H9 (cell line): Measurements from ENCODE around the gene DLEC1. TPM values are rescaled to one million over a fixed set of nuclear protein-coding genes. Genes with fewer than 3 reads are reported as not detected.

Experiments
- DNase-seq: peaks from one replicate; pipeline ENCODE4 v3.0.0-alpha.2; 2017
- H2AFZ ChIP-seq: one replicate; pipeline ENCODE4 v1.6.1; 2013; ENCODE audit warnings: mild to moderate bottlenecking, low read length, control low read depth, moderate library complexity
- H2AK5ac ChIP-seq: 2 replicates; pipeline ENCODE4 v1.6.1; 2013; ENCODE audit warnings: low read length, control low read depth, mixed read lengths; ENCODE audit not compliant: insufficient read length
- H2BK120ac ChIP-seq: one replicate; pipeline ENCODE4 v1.6.1; 2013; ENCODE audit warnings: low read depth, mild to moderate bottlenecking, low read length, control low read depth, inconsistent platforms; ENCODE audit not compliant: poor library complexity, severe bottlenecking
- H2BK12ac ChIP-seq: 2 replicates; pipeline ENCODE4 v1.6.1; 2013; ENCODE audit warnings: low read length, control low read depth, mixed read lengths, low read depth; ENCODE audit not compliant: insufficient read length
- H2BK15ac ChIP-seq: 2 replicates; pipeline ENCODE4 v1.6.1; 2013; ENCODE audit warnings: low read depth, low read length, control low read depth
- H2BK20ac ChIP-seq: one replicate; pipeline ENCODE4 v1.6.1; 2013; ENCODE audit warnings: low read depth, mild to moderate bottlenecking, low read length, control low read depth, inconsistent platforms; ENCODE audit not compliant: poor library complexity, severe bottlenecking
- H2BK5ac ChIP-seq: 2 replicates; pipeline ENCODE4 v1.6.1; 2013; ENCODE audit warnings: low read length, control low read depth, mixed read lengths; ENCODE audit not compliant: insufficient read length
- H3K14ac ChIP-seq: 2 replicates; pipeline ENCODE4 v1.6.1; 2013; ENCODE audit warnings: low read length, control low read depth; ENCODE audit not compliant: insufficient read depth
- H3K18ac ChIP-seq: 2 replicates; pipeline ENCODE4 v1.6.1; 2013; ENCODE audit warnings: low read depth, mild to moderate bottlenecking, mixed read lengths, low read length, control low read depth; ENCODE audit not compliant: insufficient read length
- H3K23ac ChIP-seq: 2 replicates; pipeline ENCODE4 v1.6.1; 2013; ENCODE audit warnings: low read length, control low read depth, mixed read lengths, low read depth; ENCODE audit not compliant: insufficient read length
- H3K23me2 ChIP-seq: 2 replicates; pipeline ENCODE4 v1.6.1; 2013; ENCODE audit warnings: low read depth, mild to moderate bottlenecking, mixed read lengths, low read length, control low read depth; ENCODE audit not compliant: insufficient read length, poor library complexity, severe bottlenecking
- H3K27ac ChIP-seq: 2 replicates; pipeline ENCODE4 v1.5.1; 2013; ENCODE audit warnings: low read length, control low read depth, mixed read lengths, low read depth; ENCODE audit not compliant: insufficient read length
- H3K27me3 ChIP-seq: 2 replicates; pipeline ENCODE4 v1.6.1; 2013; ENCODE audit warnings: low read length, control low read depth, inconsistent platforms; ENCODE audit not compliant: insufficient read depth
- H3K4ac ChIP-seq: 2 replicates; pipeline ENCODE4 v1.6.1; 2013; ENCODE audit warnings: low read depth, mild to moderate bottlenecking, control low read depth, inconsistent platforms, low read length, moderate library complexity
- H3K4me1 ChIP-seq: 2 replicates; pipeline ENCODE4 v1.6.1; 2013; ENCODE audit warnings: low read length, control low read depth, inconsistent platforms; ENCODE audit not compliant: insufficient read depth
- H3K4me2 ChIP-seq: 2 replicates; pipeline ENCODE4 v1.6.1; 2013; ENCODE audit warnings: low read length, control low read depth, mixed read lengths; ENCODE audit not compliant: insufficient read length, insufficient read depth
- H3K56ac ChIP-seq: 2 replicates; pipeline ENCODE4 v1.6.1; 2013; ENCODE audit warnings: low read depth, mild to moderate bottlenecking, mixed read lengths, low read length, control low read depth; ENCODE audit not compliant: insufficient read length
- H3K79me1 ChIP-seq: 2 replicates; pipeline ENCODE4 v1.6.1; 2013; ENCODE audit warnings: low read depth, mild to moderate bottlenecking, moderate library complexity, low read length, control low read depth, inconsistent platforms; ENCODE audit not compliant: insufficient read depth, poor library complexity, severe bottlenecking
- H3K79me2 ChIP-seq: 2 replicates; pipeline ENCODE4 v1.6.1; 2013; ENCODE audit warnings: low read length, control low read depth, inconsistent platforms; ENCODE audit not compliant: insufficient read depth
- H3K9ac ChIP-seq: 2 replicates; pipeline ENCODE4 v1.6.1; 2013; ENCODE audit warnings: low read length, control low read depth, mixed read lengths; ENCODE audit not compliant: insufficient read length; ENCODE audit errors: extremely low read depth
- H3K9me3 ChIP-seq: one replicate; pipeline ENCODE4 v1.6.1; 2013; ENCODE audit warnings: low read depth, low read length, inconsistent platforms; ENCODE audit not compliant: control insufficient read depth
- H3T11ph ChIP-seq: one replicate; pipeline ENCODE4 v1.6.1; 2013; ENCODE audit warnings: mild to moderate bottlenecking, low read length, control low read depth, inconsistent platforms
- H4K20me1 ChIP-seq: one replicate; pipeline ENCODE4 v1.6.1; 2013; ENCODE audit not compliant: control insufficient read depth, insufficient read length, insufficient read depth
- H4K5ac ChIP-seq: 2 replicates; pipeline ENCODE4 v1.6.1; 2013; ENCODE audit warnings: low read depth, mild to moderate bottlenecking, mixed read lengths, low read length, control low read depth; ENCODE audit not compliant: insufficient read length
- H4K8ac ChIP-seq: replicated peaks from 2 replicates; pipeline ENCODE4 v1.6.1; 2013; ENCODE audit warnings: low read length, control low read depth, mixed read lengths, low read depth; ENCODE audit not compliant: insufficient read length
- H4K91ac ChIP-seq: 2 replicates; pipeline ENCODE4 v1.6.1; 2013; ENCODE audit warnings: low read depth, mild to moderate bottlenecking, moderate library complexity, mixed read lengths, low read length, control low read depth; ENCODE audit not compliant: insufficient read length
- H3K27ac Mint-ChIP-seq, 3 experiments: 2 replicates in 2 of 3; 3 replicates in 1 of 3; pipeline ENCODE4 v1.8.0; 2020 to 2021; ENCODE audit warnings: mixed read lengths in 3 of 3, mild to moderate bottlenecking in 1 of 3, moderate library complexity in 1 of 3
- H3K27me3 Mint-ChIP-seq: 2 replicates; pipeline ENCODE4 v1.8.0; 2021; ENCODE audit warnings: low read depth, mild to moderate bottlenecking, moderate library complexity, mixed read lengths
- H3K36me3 Mint-ChIP-seq, 3 experiments: 2 replicates in 2 of 3; 3 replicates in 1 of 3; pipeline ENCODE4 v1.8.0; 2020 to 2021; ENCODE audit warnings: low read depth in 3 of 3, mixed read lengths in 3 of 3; ENCODE audit not compliant: insufficient read depth in 1 of 3
- H3K4me1 Mint-ChIP-seq, 2 experiments: 2 replicates each; pipeline ENCODE4 v1.8.0; 2020; ENCODE audit warnings: mixed read lengths in 2 of 2
- H3K4me3 Mint-ChIP-seq, 2 experiments: 2 replicates in 1 of 2; 3 replicates in 1 of 2; pipeline ENCODE4 v1.8.0; 2020 to 2021; ENCODE audit warnings: mild to moderate bottlenecking in 2 of 2, mixed read lengths in 2 of 2, moderate library complexity in 1 of 2
- H3K9me3 Mint-ChIP-seq, 2 experiments: 2 replicates in 1 of 2; 3 replicates in 1 of 2; pipeline ENCODE4 v1.8.0; 2020; ENCODE audit warnings: mild to moderate bottlenecking in 2 of 2, mixed read lengths in 2 of 2, moderate library complexity in 1 of 2
- CTCF ChIP-seq: fragments of 200-600 bp; sonication (generic); conservative IDR thresholded peaks from 3 replicates; pipeline ENCODE4 v1.8.0; 2021; ENCODE audit warnings: antibody characterized with exemption, mild to moderate bottlenecking
- WGBS: extraction: QIAGEN DNeasy Blood & Tissue Kit; methylation state at CpG from one replicate; pipeline ENCODE4 v1.1.7; 2013; ENCODE audit warnings: missing lambda C conversion rate, low lambda C conversion rate, mixed read lengths; ENCODE audit not compliant: insufficient read length; ENCODE audit errors: extremely low coverage; 5-methylcytosine and 5-hydroxymethylcytosine counted together
- total RNA-seq: library from RNA; stranded (reverse); gene quantifications from 2 replicates; pipeline ENCODE4 v1.2.1, GENCODE V29; 2021

DLEC1 gene
- total RNA-seq, 1 experiment from 2014 or later = 2.1 TPM

- H2AK5ac ChIP-seq = no peak overlapping the region
- H3K9ac ChIP-seq = no peak overlapping the region
- no peak overlapping the region for H2BK20ac ChIP-seq
- H2BK12ac ChIP-seq = no peak overlapping the region
- no peak overlapping the region for H3K4ac ChIP-seq
- no peak overlapping the region for H2BK5ac ChIP-seq
- no peaks in the 10 kb centered on the region for H4K20me1 ChIP-seq
- H3K4me1 ChIP-seq = no peaks in the 10 kb centered on the region
- H3T11ph ChIP-seq = no peak overlapping the region
- H3K14ac ChIP-seq = no peak overlapping the region
- WGBS = no CpG with 5 or more reads among the region's 9 CpGs
- no peaks in the 10 kb centered on the region for H3K27me3 ChIP-seq
- peaks cover 17% of the 10 kb centered on the region for H3K27me3 Mint-ChIP-seq
- no peak overlapping the region for H3K18ac ChIP-seq
- DNase-seq = no peak
- peaks cover 3 to 29% (median 9%) of the 10 kb centered on the region in 3 experiments; a peak in 6 of 7 replicates for H3K36me3 Mint-ChIP-seq
- H2AFZ ChIP-seq = no peak overlapping the region
- H2BK15ac ChIP-seq = no peak overlapping the region
- H3K9me3 Mint-ChIP-seq = no peaks in the 10 kb centered on the region; a peak in 1 of 5 replicates
- H4K91ac ChIP-seq = no peak overlapping the region
- H3K27ac ChIP-seq = no peak overlapping the region
- H3K27ac Mint-ChIP-seq = peak overlapping the region in 2 of 3 experiments; percentile 24 to 78; a peak in 3 of 7 replicates
- peaks cover 0 to 3% of the 10 kb centered on the region in 2 experiments; a peak in 1 of 4 replicates for H3K4me1 Mint-ChIP-seq
- no peaks in the 10 kb centered on the region for H3K23me2 ChIP-seq
- no peaks in the 10 kb centered on the region for H3K79me1 ChIP-seq
- no peak overlapping the region for H3K56ac ChIP-seq
- H3K4me2 ChIP-seq = no peak overlapping the region
- H4K8ac ChIP-seq = no peak overlapping the region
- no peak overlapping the region for H3K23ac ChIP-seq
- H2BK120ac ChIP-seq = no peak overlapping the region
- no peaks in the 10 kb centered on the region for H3K9me3 ChIP-seq
- TF ChIP-seq CTCF = no peak
- H4K5ac ChIP-seq = no peak overlapping the region
- no peak overlapping the region for H3K4me3 Mint-ChIP-seq
- no peaks in the 10 kb centered on the region for H3K79me2 ChIP-seq
Measured at GRCh38 chr3:38115645-38116427, 76.8 kb downstream of the DLEC1 start.
